G401 (cell line): ENCODE results near the gene ZBTB40. TPM values are rescaled to one million over a fixed set of nuclear protein-coding genes. Genes with fewer than 3 reads are reported as not detected.

ENCODE experiments used
- DNase-seq: peaks from one replicate; pipeline ENCODE4 v3.0.0-alpha.2; 2015; ENCODE audit warnings: low spot score
- in situ Hi-C: cut with HindIII; loops from 2 replicates; pipeline ENCODE4 v1.10.0; 2016; ENCODE audit warnings: low sequenced_read_pairs, mixed read lengths
- total RNA-seq: library from RNA; depleted of rRNA; stranded (reverse); fragments of >200 nt; shearing (Covaris generic); gene quantifications from 2 replicates; pipeline ENCODE4 v1.2.3, GENCODE V29; 2014

Gene ZBTB40
- total RNA-seq, 1 experiment from 2014 or later = 9.8 TPM

- in situ Hi-C loops = no loop called here
- DNase-seq = no peak
Observed at GRCh38 chr1:22494144-22494543, 42.5 kb downstream of the ZBTB40 start.

- DNase-seq = no peak
- in situ Hi-C loops = no loop called here
Observed at GRCh38 chr1:22494943-22495579, 43.4 kb downstream of the ZBTB40 start.

GRCh38 chr1:22496536-22497160 is 45.0 kb downstream of the ZBTB40 start:
- no peak for DNase-seq
- in situ Hi-C loops = no loop called here

GRCh38 chr1:22498463-22498862 is 46.8 kb downstream of the ZBTB40 start:
- in situ Hi-C loops = no loop called here
- no peak for DNase-seq

GRCh38 chr1:22500058-22500457 is 48.4 kb downstream of the ZBTB40 start:
- in situ Hi-C loops = no loop called here
- DNase-seq = no peak

GRCh38 chr1:22500471-22500870 is 48.8 kb downstream of the ZBTB40 start:
- in situ Hi-C loops = no loop called here
- no peak for DNase-seq

GRCh38 chr1:22502202-22502601 is 50.6 kb downstream of the ZBTB40 start:
- in situ Hi-C loops = no loop called here
- DNase-seq = no peak

GRCh38 chr1:22503721-22504410 is 52.2 kb downstream of the ZBTB40 start:
- in situ Hi-C loops = no loop called here
- no peak for DNase-seq

GRCh38 chr1:22506130-22506692 is 54.6 kb downstream of the ZBTB40 start:
- in situ Hi-C loops = no loop called here
- DNase-seq = no peak

GRCh38 chr1:22507587-22507986 is 55.9 kb downstream of the ZBTB40 start:
- in situ Hi-C loops = no loop called here
- DNase-seq = no peak

GRCh38 chr1:22508329-22508728 is 56.7 kb downstream of the ZBTB40 start:
- no peak for DNase-seq
- in situ Hi-C loops = no loop called here

- in situ Hi-C loops = no loop called here
- DNase-seq = no peak
Observed at GRCh38 chr1:22508991-22509390, 57.3 kb downstream of the ZBTB40 start.

- in situ Hi-C loops = no loop called here
- no peak for DNase-seq
Observed at GRCh38 chr1:22509815-22510214, 58.2 kb downstream of the ZBTB40 start.

GRCh38 chr1:22512873-22513272 is 61.2 kb downstream of the ZBTB40 start:
- DNase-seq = no peak
- in situ Hi-C loops = no loop called here

- in situ Hi-C loops = no loop called here
Observed at GRCh38 chr1:22516906-22517571, 65.4 kb downstream of the ZBTB40 start.

GRCh38 chr1:22517956-22518355 is 66.3 kb downstream of the ZBTB40 start:
- in situ Hi-C loops = no loop called here
- no peak for DNase-seq

More at GRCh38 chr1:22516906-22517571, 65.4 kb downstream of the ZBTB40 start:
- DNase-seq = no peak

- in situ Hi-C loops = no loop called here
- DNase-seq = no peak
Observed at GRCh38 chr1:22518379-22518778, 66.7 kb downstream of the ZBTB40 start.

GRCh38 chr1:22520871-22521270 is 69.2 kb downstream of the ZBTB40 start:
- in situ Hi-C loops = no loop called here
- DNase-seq = no peak

- no peak for DNase-seq
- in situ Hi-C loops = no loop called here
Observed at GRCh38 chr1:22521692-22522091, 70.0 kb downstream of the ZBTB40 start.
